Stimulated activated CD8-positive, alpha-beta memory T cell treated with anti-CD3 and anti-CD28 coated beads, Interleukin-2, amount 100 ng/mL, for 48 hours (primary cell): Measurements from ENCODE around the gene RNF225.
"Not testable (repeated sequence)": the region's sequence is repeated elsewhere in the genome, so short reads cannot be mapped to it uniquely, and the experiment has no call there.

Source experiments
- DNase-seq, 2 donors: peaks; one replicate each; pipeline ENCODE4 v3.0.0-alpha.2; 2020; ENCODE audit warnings: low read depth in 2 of 2

Gene RNF225

GRCh38 chr19:58362272-58362994 lies 33.0 kb upstream of the RNF225 start, which contains the start of gene ZNF497:
TSS of gene ZNF497 (minus strand) at chr19:58362751. CDS start at chr19:58357635, 5,116 bp downstream.
- peak; percentile 96 for DNase-seq

- no peak for DNase-seq
Measured at GRCh38 chr19:58364146-58364545, 31.3 kb upstream of the RNF225 start.

GRCh38 chr19:58366585-58367430 lies 28.6 kb upstream of the RNF225 start:
- no peak for DNase-seq

GRCh38 chr19:58367698-58368454 lies 27.6 kb upstream of the RNF225 start:
- no peak for DNase-seq

- DNase-seq = no peak
Measured at GRCh38 chr19:58368561-58369360, 26.7 kb upstream of the RNF225 start.

- DNase-seq = no peak
Measured at GRCh38 chr19:58372311-58373133, 22.9 kb upstream of the RNF225 start.

GRCh38 chr19:58374200-58374599 lies 21.3 kb upstream of the RNF225 start:
- DNase-seq = no peak

- DNase-seq = not testable (repeated sequence)
Measured at GRCh38 chr19:58376724-58377123, 18.7 kb upstream of the RNF225 start.

- no peak for DNase-seq
Measured at GRCh38 chr19:58379246-58379645, 16.2 kb upstream of the RNF225 start.

GRCh38 chr19:58380037-58380661 lies 15.3 kb upstream of the RNF225 start:
- no peak for DNase-seq

- DNase-seq = peak; percentile 94 to 95
Measured at GRCh38 chr19:58380662-58381459, 14.6 kb upstream of the RNF225 start, which contains the start of gene ZNF837. TSS of gene ZNF837 (minus strand) at chr19:58381030. CDS start at chr19:58369332, 11,698 bp downstream.

- no peak for DNase-seq
Measured at GRCh38 chr19:58381460-58382212, 13.8 kb upstream of the RNF225 start.

GRCh38 chr19:58382997-58383603 lies 12.4 kb upstream of the RNF225 start:
- no peak for DNase-seq

- no peak for DNase-seq
Measured at GRCh38 chr19:58385313-58385890, 10.1 kb upstream of the RNF225 start.

- no peak for DNase-seq
Measured at GRCh38 chr19:58385891-58386575, 9.4 kb upstream of the RNF225 start.

GRCh38 chr19:58386576-58387337 lies 8.7 kb upstream of the RNF225 start, which contains the start of gene RPS5:
TSS of gene RPS5 (plus strand) at chr19:58387269. CDS start at chr19:58388138, 869 bp downstream.
- DNase-seq = peak; percentile 87 to 93
